Neural cell (in vitro differentiated cells): ENCODE data around the gene NINJ1. TPM values are rescaled to one million over a fixed set of nuclear protein-coding genes. Genes with fewer than 3 reads are reported as not detected.

Experiments used
- H2AFZ ChIP-seq: fragments of 200-600, 300-800 bp; sonication (generic), shearing (Covaris generic); 2 replicates; pipeline ENCODE4 v1.6.0; 2014; ENCODE audit warnings: low read depth, mild to moderate bottlenecking, antibody characterized with exemption, low read length, moderate library complexity
- H3F3A ChIP-seq: fragments of 200-600 bp; shearing (Covaris generic); 2 replicates; pipeline ENCODE4 v1.6.1; 2016; ENCODE audit warnings: mild to moderate bottlenecking, moderate library complexity, mixed read lengths, antibody characterized with exemption, low read length; ENCODE audit not compliant: insufficient read depth, poor library complexity, severe bottlenecking
- H3K27ac ChIP-seq: fragments of 200-600, 300-800 bp; sonication (generic), shearing (Covaris generic); 2 replicates; pipeline ENCODE4 v1.5.1; 2014; ENCODE audit warnings: mild to moderate bottlenecking, low read length, moderate library complexity
- H3K27me3 ChIP-seq: fragments of 300-800, 200-600 bp; sonication (generic), shearing (Covaris generic); 2 replicates; pipeline ENCODE4 v1.6.0; 2014; ENCODE audit warnings: mild to moderate bottlenecking, low read depth, low read length, moderate library complexity; ENCODE audit not compliant: insufficient read depth
- H3K36me3 ChIP-seq: fragments of 300-800, 200-600 bp; sonication (generic), shearing (Covaris generic); 2 replicates; pipeline ENCODE4 v1.5.1; 2014; ENCODE audit warnings: mild to moderate bottlenecking, antibody characterized with exemption, low read length, moderate library complexity; ENCODE audit not compliant: insufficient read depth
- H3K4me2 ChIP-seq: fragments of 300-800, 200-600 bp; sonication (generic), shearing (Covaris generic); 2 replicates; pipeline ENCODE4 v1.6.0; 2014; ENCODE audit warnings: mild to moderate bottlenecking, low read length
- H3K4me3 ChIP-seq: fragments of 300-800, 200-600 bp; sonication (generic), shearing (Covaris generic); 2 replicates; pipeline ENCODE4 v1.5.1; 2014; ENCODE audit warnings: mild to moderate bottlenecking, low read length, moderate library complexity
- H3K79me2 ChIP-seq: fragments of 200-600 bp; shearing (Covaris generic); replicated peaks from 2 replicates; pipeline ENCODE4 v1.6.0; 2014; ENCODE audit warnings: mild to moderate bottlenecking, low read length, moderate library complexity; ENCODE audit not compliant: insufficient read depth
- H3K9ac ChIP-seq: fragments of 300-800, 200-600 bp; sonication (generic), shearing (Covaris generic); 2 replicates; pipeline ENCODE4 v1.6.1; 2016; ENCODE audit warnings: mild to moderate bottlenecking, low read length, mixed read lengths
- H3K9me2 ChIP-seq: fragments of 200-600 bp; shearing (Covaris generic); 2 replicates; pipeline ENCODE4 v1.6.1; 2016; ENCODE audit warnings: mild to moderate bottlenecking, low read length, mixed read lengths; ENCODE audit not compliant: insufficient read depth
- H3K9me3 ChIP-seq: fragments of 200-600, 300-800 bp; sonication (generic), shearing (Covaris generic); 2 replicates; pipeline ENCODE4 v1.6.1; 2016; ENCODE audit warnings: mild to moderate bottlenecking, mixed run types, low read length, moderate library complexity, mixed read lengths
- H4K20me1 ChIP-seq: fragments of 200-600 bp; shearing (Covaris generic); 2 replicates; pipeline ENCODE4 v1.6.1; 2016; ENCODE audit warnings: mild to moderate bottlenecking, mixed run types; ENCODE audit not compliant: insufficient read depth
- EP300 ChIP-seq: fragments of 450-650 bp; conservative IDR thresholded peaks from 2 replicates; pipeline ENCODE4 v1.6.1; 2014; ENCODE audit warnings: antibody characterized with exemption, mild to moderate bottlenecking, moderate library complexity; ENCODE audit not compliant: poor library complexity, severe bottlenecking
- EZH2 ChIP-seq: fragments of 200-600, 300-800 bp; shearing (Covaris generic), sonication (generic); IDR thresholded peaks from 2 replicates; pipeline ENCODE4 v1.6.1; 2014; ENCODE audit warnings: antibody characterized with exemption, low read length, borderline replicate concordance, mild to moderate bottlenecking; ENCODE audit not compliant: insufficient read depth, poor library complexity, severe bottlenecking
- MXI1 ChIP-seq: fragments of 450-650 bp; conservative IDR thresholded peaks from 2 replicates; pipeline ENCODE4 v1.6.1; 2014; ENCODE audit warnings: antibody characterized with exemption, mild to moderate bottlenecking; ENCODE audit not compliant: poor library complexity, severe bottlenecking
- POLR2AphosphoS5 ChIP-seq: IDR thresholded peaks from 2 replicates; pipeline ENCODE4 v1.6.1; 2012
- RAD21 ChIP-seq: fragments of 450-650 bp; conservative IDR thresholded peaks from 2 replicates; pipeline ENCODE4 v1.6.1; 2014; ENCODE audit warnings: antibody characterized with exemption, mild to moderate bottlenecking, moderate library complexity
- SMC3 ChIP-seq: fragments of 450-650 bp; conservative IDR thresholded peaks from 2 replicates; pipeline ENCODE4 v1.6.1; 2014; ENCODE audit warnings: antibody characterized with exemption, mild to moderate bottlenecking, moderate library complexity; ENCODE audit not compliant: poor library complexity
- polyA plus RNA-seq: library from polyadenylated mRNA; depleted of rRNA; stranded (reverse); fragments of >200 nt; gene quantifications from 2 replicates; pipeline ENCODE4 v1.2.3, GENCODE V29; 2014
- TF ChIP-seq, protein P1 (sequence below): IDR thresholded peaks from 2 replicates; pipeline ENCODE4 v1.6.1; 2012; ENCODE audit warnings: borderline replicate concordance

Gene NINJ1
- polyA plus RNA-seq, 1 donor from 2014 or later: 2.7 TPM

DNA sequence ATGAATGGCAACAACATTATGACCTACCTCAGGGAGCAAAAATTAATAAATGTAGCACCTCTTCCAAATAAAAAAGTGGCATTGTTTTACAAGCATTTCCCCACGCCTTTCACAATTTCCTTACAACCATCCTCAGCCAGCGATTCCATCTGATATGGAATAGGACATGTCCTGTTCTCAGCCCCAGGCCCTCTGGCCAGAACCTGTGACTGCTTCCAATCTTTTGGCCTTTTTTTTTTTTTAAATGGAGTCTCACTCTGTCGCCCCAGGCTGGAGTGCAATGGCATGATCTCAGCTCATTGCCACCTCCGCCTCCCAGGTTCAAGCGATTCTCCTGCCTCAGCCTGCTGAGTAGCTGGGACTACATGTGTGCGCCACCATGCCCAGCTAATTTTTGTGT, 33.1 kb upstream of the NINJ1 start:
- Histone ChIP-seq H3K9me3 (no peaks in the 10 kb centered on the region), H3K79me2 (no peaks in the 10 kb centered on the region), H3K4me3 (no peak overlapping the region), H3K4me2 (no peak overlapping the region), H3K36me3 (no peaks in the 10 kb centered on the region), H3K9ac (no peak overlapping the region), H3F3A (no peaks in the 10 kb centered on the region), H2AFZ (no peak overlapping the region), H3K9me2 (no peaks in the 10 kb centered on the region), H4K20me1 (no peaks in the 10 kb centered on the region), H3K27me3 (no peaks in the 10 kb centered on the region), H3K27ac (no peak overlapping the region)
- TF ChIP-seq POLR2AphosphoS5: no peak
- TF ChIP-seq SMC3: no peak

GRCh38 chr9:93166699-93167098, 32.6 kb upstream of the NINJ1 start:
- Histone ChIP-seq H3K27ac (no peak overlapping the region), H3K9me3 (no peaks in the 10 kb centered on the region), H3K9me2 (no peaks in the 10 kb centered on the region), H3K9ac (no peak overlapping the region), H3F3A (no peaks in the 10 kb centered on the region), H3K79me2 (no peaks in the 10 kb centered on the region), H3K36me3 (no peaks in the 10 kb centered on the region), H2AFZ (no peak overlapping the region), H3K27me3 (no peaks in the 10 kb centered on the region), H3K4me2 (no peak overlapping the region), H4K20me1 (no peaks in the 10 kb centered on the region), H3K4me3 (no peak overlapping the region)
- no peak for TF ChIP-seq MXI1
- no peak for TF ChIP-seq EP300

DNA sequence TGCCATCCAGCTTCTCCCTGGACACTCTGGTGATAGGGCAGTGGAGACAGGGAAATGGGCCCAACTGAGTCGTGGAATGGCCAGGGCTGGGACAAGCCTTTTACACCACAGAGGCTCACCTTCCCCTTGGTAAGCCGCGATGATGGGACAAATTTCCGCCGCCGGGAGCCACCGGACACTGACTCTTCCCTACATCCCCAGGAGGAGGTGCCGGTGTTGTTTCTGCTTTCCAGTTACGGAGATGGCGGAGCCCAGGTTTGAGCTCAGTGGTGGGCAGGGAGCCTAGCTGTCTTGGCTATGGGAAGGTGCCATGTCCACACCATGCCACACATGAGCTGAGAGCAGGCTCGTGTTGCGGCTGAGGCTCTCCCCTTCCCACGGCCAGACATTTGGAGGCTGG, 30.0 kb upstream of the NINJ1 start:
- Histone ChIP-seq H3K9me3 (no peaks in the 10 kb centered on the region), H3K9me2 (no peaks in the 10 kb centered on the region), H3K9ac (no peak overlapping the region), H3K36me3 (no peaks in the 10 kb centered on the region), H3K4me3 (no peak overlapping the region), H3K27ac (no peak overlapping the region), H4K20me1 (no peaks in the 10 kb centered on the region), H3K4me2 (no peak overlapping the region), H2AFZ (no peak overlapping the region), H3F3A (no peaks in the 10 kb centered on the region), H3K79me2 (no peaks in the 10 kb centered on the region), H3K27me3 (no peaks in the 10 kb centered on the region)
- TF ChIP-seq, protein P1, sequence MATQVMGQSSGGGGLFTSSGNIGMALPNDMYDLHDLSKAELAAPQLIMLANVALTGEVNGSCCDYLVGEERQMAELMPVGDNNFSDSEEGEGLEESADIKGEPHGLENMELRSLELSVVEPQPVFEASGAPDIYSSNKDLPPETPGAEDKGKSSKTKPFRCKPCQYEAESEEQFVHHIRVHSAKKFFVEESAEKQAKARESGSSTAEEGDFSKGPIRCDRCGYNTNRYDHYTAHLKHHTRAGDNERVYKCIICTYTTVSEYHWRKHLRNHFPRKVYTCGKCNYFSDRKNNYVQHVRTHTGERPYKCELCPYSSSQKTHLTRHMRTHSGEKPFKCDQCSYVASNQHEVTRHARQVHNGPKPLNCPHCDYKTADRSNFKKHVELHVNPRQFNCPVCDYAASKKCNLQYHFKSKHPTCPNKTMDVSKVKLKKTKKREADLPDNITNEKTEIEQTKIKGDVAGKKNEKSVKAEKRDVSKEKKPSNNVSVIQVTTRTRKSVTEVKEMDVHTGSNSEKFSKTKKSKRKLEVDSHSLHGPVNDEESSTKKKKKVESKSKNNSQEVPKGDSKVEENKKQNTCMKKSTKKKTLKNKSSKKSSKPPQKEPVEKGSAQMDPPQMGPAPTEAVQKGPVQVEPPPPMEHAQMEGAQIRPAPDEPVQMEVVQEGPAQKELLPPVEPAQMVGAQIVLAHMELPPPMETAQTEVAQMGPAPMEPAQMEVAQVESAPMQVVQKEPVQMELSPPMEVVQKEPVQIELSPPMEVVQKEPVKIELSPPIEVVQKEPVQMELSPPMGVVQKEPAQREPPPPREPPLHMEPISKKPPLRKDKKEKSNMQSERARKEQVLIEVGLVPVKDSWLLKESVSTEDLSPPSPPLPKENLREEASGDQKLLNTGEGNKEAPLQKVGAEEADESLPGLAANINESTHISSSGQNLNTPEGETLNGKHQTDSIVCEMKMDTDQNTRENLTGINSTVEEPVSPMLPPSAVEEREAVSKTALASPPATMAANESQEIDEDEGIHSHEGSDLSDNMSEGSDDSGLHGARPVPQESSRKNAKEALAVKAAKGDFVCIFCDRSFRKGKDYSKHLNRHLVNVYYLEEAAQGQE: no peak
- TF ChIP-seq EZH2 (no peak), RAD21 (no peak), SMC3 (no peak), EP300 (no peak), POLR2AphosphoS5 (no peak)
